ENCODE measurements around the gene MPG. TPM values are rescaled to one million over a fixed set of nuclear protein-coding genes. Genes with fewer than 3 reads are reported as not detected.

The MPG gene
- polyA plus RNA-seq, 1 experiment, result 47.3 TPM

DNA sequence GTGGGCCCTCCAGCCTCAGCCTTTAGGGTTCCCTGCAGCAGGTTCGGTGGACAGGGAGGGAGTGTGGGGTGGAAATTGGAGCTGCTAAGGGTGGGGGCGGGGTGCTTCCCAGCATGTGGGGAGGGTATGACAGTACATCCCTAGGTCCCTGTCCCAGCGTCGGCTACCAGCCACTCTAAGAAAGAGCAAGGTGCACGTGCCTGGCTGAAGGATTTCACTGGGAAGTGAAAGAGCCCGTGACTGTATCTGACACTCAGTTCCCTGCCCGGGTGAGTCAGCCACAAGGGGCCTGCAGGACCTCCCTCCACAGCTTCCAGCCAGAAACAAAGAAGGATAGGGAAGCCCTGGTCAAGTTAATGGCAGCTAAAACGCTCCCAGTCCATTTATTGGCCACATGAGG is 20.3 kb upstream of the MPG start:
- Histone ChIP-seq H3K27ac (ENCODE audit: low read depth, low read length) (peak overlapping the region; percentile 52), H3K9me3 (ENCODE audit: control insufficient read depth, insufficient read depth, low read length) (no peaks in the 10 kb centered on the region; the same call in 1 of the 2 replicates), H3K27me3 (ENCODE audit: control insufficient read depth, insufficient read depth, low read length) (no peaks in the 10 kb centered on the region), H3K4me3 (ENCODE audit: low read depth, low read length) (no peak overlapping the region)
- CTCF ChIA-PET, result interaction anchor here (1.9 kb wide), 1 partner anchor 8 kb away, joined by 15 read pairs; no protein-coding TSS in a partner anchor
- TF ChIP-seq, protein P1, sequence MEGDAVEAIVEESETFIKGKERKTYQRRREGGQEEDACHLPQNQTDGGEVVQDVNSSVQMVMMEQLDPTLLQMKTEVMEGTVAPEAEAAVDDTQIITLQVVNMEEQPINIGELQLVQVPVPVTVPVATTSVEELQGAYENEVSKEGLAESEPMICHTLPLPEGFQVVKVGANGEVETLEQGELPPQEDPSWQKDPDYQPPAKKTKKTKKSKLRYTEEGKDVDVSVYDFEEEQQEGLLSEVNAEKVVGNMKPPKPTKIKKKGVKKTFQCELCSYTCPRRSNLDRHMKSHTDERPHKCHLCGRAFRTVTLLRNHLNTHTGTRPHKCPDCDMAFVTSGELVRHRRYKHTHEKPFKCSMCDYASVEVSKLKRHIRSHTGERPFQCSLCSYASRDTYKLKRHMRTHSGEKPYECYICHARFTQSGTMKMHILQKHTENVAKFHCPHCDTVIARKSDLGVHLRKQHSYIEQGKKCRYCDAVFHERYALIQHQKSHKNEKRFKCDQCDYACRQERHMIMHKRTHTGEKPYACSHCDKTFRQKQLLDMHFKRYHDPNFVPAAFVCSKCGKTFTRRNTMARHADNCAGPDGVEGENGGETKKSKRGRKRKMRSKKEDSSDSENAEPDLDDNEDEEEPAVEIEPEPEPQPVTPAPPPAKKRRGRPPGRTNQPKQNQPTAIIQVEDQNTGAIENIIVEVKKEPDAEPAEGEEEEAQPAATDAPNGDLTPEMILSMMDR (IDR thresholded peaks at IDR 0.05; ENCODE audit: low read depth, low read length), result no peak
- POLR2A ChIA-PET, result no interaction called here
- no peak for DNase-seq (ENCODE audit: low read depth, low spot score)

DNA sequence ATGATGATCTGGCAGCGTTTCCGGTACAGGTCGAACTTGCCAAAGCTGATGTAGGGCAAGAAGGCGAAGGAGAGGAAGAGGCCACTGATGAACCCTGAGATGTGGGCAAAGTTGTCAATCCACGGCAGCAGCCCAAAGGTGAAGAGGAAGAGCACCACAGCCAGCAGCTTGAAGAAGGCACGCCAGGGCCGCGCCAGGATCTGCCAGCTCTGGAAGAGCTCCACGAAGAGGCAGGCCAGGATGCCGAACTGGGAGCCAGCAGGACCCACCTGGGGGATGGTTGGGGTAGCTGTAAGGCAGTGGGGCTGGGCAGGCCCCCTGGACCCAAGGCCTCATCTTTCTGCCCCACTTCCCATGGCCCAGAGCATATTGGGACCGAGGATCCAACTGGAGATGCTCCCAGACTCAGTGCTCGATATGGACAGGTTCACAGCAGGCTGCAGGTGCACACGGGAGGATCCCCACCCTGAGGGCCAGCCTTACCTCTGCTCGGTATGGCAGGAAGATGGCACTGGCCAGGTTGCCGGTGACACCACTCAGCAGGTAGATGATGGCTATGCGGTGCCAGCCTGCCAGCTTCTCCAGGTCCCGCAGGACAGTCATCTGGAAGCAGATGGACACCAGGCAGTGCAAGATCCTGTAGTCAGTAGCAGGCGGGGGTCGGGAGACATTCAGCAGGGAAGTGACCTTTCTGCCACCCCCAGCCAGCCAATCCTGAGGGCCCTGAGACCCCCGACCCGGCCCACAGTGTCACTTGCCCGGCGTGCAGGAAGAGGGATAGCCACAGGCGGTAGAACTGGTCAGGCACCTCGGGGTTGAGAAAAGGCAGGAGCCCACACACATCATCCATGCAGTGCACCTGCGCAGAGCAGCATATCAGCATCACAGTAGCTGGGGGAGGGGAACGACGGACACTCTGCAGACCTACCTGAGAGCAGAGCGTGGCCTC is 19.3 kb upstream of the MPG start:
- ChIA-PET CTCF (interaction anchor here (1.0 kb wide), 1 partner anchor 38 kb away, joined by 3 read pairs; no protein-coding TSS in a partner anchor), POLR2A (no interaction called here)
- peak overlapping the region; percentile 39 for H3K27ac ChIP-seq (ENCODE audit: low read depth, low read length)

DNA sequence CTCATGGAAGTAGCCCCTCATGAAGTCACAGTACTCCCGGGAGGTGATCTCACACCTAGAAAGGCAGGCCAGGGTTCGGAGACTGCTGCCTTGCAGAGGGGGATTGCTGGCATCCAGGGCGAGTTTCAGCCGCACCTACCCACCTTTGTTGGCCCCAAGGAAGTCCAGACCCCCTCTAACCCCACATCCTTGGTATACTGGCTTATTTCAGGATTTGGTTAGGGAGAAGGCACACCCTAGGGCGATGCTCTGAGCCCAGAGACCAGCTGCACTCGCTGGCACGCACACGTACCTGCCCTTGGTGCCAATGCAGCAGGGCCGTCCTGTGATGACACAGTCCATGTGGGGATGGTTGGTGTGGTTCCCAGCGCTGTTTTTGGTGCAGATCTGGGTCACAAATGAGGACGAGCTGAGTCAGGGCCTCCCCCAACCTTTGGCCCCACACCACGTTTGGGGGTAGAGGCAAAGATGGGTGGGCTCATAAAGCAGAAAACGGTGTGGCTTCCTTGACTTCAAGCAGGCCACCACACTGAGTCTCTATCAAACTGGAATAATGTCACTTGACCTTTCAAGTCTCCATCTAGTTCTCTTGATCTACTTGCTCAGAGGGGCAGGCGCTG is 18.5 kb upstream of the MPG start:
- CTCF ChIA-PET, result no interaction called here
- TF ChIP-seq, protein P1 (IDR thresholded peaks at IDR 0.05; ENCODE audit: low read depth, low read length), result no peak
- POLR2A ChIA-PET, result no interaction called here
- Histone ChIP-seq H3K9me3 (ENCODE audit: control insufficient read depth, insufficient read depth, low read length) (no peaks in the 10 kb centered on the region; the same call in 1 of the 2 replicates), H3K27ac (ENCODE audit: low read depth, low read length) (no peak overlapping the region), H3K4me3 (ENCODE audit: low read depth, low read length) (no peak overlapping the region), H3K27me3 (ENCODE audit: control insufficient read depth, insufficient read depth, low read length) (no peaks in the 10 kb centered on the region)
- DNase-seq (ENCODE audit: low read depth, low spot score), result no peak

More for the DNA sequence above, 19.3 kb upstream of the MPG start:
- Histone ChIP-seq H3K27me3 (ENCODE audit: control insufficient read depth, insufficient read depth, low read length) (no peaks in the 10 kb centered on the region), H3K9me3 (ENCODE audit: control insufficient read depth, insufficient read depth, low read length) (no peaks in the 10 kb centered on the region; the same call in 1 of the 2 replicates), H3K4me3 (ENCODE audit: low read depth, low read length) (no peak overlapping the region)
- TF ChIP-seq, protein P1 (IDR thresholded peaks at IDR 0.05; ENCODE audit: low read depth, low read length), result no peak
- no peak for DNase-seq (ENCODE audit: low read depth, low spot score)

DNA sequence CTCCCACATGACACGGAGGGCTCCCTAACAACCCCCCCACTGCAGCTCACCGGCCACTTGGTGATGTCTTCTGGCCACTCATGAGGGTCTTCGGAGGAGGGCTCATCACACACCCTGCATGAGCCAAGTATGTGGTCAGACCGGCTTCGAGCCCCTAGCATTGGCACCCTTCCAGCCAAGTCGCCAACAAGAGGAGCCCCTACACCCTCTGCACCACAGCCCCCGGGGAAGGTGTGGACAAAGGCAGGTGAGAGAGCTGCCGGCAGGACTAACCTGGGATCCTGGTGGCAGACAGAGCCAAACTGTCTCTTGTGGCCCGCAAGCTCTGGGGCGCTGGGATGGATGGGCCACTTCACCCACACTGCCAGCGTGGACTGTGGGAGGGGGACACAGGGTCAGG is 17.9 kb upstream of the MPG start:
- CTCF ChIA-PET, result no interaction called here
- no peak for DNase-seq (ENCODE audit: low read depth, low spot score)
- POLR2A ChIA-PET, result interaction anchor here (1.3 kb wide), 1 partner anchor 12 kb away, joined by 4 read pairs; the partner anchor contains the start of gene RHBDF1
- H3K27me3 ChIP-seq (ENCODE audit: control insufficient read depth, insufficient read depth, low read length), result no peaks in the 10 kb centered on the region
- H3K9me3 ChIP-seq (ENCODE audit: control insufficient read depth, insufficient read depth, low read length), result no peaks in the 10 kb centered on the region; the same call in 1 of the 2 replicates
- TF ChIP-seq, protein P1 (IDR thresholded peaks at IDR 0.05; ENCODE audit: low read depth, low read length), result no peak
- no peak overlapping the region for H3K4me3 ChIP-seq (ENCODE audit: low read depth, low read length)
- no peak overlapping the region for H3K27ac ChIP-seq (ENCODE audit: low read depth, low read length)
